Stimulated activated CD8-positive, alpha-beta memory T cell treated with anti-CD3 and anti-CD28 coated beads, Interleukin-15, amount 100 ng/mL, for 48 hours (primary cell): ENCODE results near the gene NGB.
"Not testable (repeated sequence)": the region's sequence is repeated elsewhere in the genome, so short reads cannot be mapped to it uniquely, and the experiment has no call there.

Source experiments
- DNase-seq, 2 donors: peaks; one replicate each; pipeline ENCODE4 v3.0.0-alpha.2; 2020; ENCODE audit warnings: low read depth in 2 of 2

The NGB gene, protein sequence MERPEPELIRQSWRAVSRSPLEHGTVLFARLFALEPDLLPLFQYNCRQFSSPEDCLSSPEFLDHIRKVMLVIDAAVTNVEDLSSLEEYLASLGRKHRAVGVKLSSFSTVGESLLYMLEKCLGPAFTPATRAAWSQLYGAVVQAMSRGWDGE

DNA sequence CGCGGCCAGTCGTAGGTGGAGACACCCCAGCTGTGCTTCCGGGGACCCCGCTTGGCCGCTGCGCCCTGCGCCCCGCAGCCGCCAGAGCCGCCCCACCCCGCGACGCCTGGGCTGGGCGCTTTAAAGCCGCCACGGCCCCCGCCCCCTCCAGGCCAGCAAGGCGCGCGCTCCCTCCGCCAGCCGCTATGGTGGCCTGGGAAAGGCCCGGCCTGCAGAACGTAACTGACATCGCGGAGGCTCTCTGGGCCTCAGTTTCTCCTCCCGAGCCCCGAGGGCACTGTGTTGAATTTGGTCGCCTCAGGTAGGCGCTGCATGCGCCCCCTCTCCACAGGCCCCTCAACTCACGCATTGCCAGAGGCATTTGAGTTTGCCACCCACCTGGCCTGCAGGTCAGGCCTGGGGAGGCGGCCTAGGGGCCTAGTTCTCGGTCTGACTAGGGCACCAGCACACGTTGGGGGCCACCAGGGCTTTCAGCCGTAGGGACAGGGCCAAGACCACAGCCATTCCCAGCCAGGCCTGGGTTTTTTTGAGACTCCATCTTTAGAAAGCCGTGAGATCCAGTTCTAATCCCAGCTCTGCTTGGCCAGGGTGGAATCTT is at the start of gene NGB:
NGB (minus strand) TSS at position 94 of the 598 bp plus-strand sequence. CDS start 269 bp downstream, outside the sequence.
- no peak for DNase-seq

DNA sequence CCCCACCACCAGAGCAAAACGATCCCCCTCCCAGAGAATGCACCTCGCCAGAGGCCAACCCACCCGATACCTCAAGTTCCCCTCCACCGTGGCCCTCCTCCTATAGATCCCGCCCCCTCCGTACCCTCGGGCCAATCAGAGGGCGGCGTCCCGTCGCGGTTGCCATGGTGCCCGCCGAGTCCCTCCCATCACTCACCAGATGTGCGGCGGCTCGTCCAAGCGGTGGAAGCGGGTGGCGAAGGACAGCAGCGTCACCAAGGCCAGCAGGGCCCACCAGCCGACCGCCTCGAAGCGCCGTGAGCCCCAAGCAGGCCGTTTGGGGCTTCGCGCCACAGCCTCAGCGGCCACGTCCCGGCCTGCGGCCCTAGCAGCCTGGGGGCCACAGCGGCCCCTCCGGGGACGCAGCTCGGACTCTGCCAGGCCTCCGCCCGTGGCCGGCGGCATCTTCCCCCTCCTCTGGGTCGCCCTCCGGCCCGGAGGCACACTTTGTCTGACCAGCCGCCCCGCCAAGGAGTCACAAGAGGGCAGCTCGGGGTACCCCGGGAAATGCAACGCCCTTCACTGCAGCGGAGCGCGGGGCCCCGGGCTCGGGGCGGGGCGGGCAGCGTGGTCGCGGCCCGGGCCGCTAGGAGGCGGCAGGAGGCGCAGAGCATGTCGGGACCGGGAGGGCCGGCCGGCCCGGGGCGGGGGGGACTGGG is 49.4 kb upstream of the NGB start, which contains the start of gene POMT2:
POMT2 (minus strand) TSS at position 646 of the 698 bp plus-strand sequence; CDS start at position 444, 202 bp downstream.
- peak; percentile 87 to 89 for DNase-seq

DNA sequence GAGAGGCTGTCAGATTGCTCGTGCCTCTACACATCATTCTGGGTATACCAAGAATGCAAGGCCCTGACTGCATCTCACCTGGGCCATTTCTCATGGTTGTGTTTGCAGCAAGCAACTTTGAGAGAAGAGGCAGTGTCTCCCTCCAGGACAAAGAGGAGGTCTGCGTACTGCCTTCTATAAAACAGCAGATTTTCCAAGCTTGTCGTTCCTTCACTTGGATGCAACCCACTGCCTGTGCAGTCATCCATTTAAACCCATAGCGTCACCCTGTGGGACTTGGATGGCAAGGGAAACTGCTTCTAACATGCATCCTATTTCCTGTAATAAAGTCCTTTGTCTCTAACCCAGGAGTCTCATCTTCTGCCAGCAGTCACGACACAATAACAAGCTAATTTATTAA is 48.4 kb upstream of the NGB start:
- no peak for DNase-seq

DNA sequence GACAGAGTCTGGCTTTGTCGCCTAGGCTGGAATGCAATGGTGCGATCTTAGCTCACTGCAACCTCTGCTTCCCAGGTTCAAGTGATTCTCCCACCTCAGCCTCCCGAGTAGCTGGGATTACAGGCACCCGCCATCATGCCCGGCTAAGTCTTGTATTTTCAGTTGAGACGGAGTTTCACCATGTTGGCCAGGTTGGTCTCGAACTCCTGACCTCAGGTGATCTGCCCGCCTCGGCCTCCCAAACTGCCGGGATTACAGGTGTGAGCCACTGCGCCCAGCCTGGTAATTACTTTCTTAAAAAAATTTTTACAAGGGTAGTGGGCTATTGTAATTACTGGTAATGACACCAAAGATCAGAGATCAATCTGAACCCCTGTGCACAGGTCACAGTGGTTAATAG is 47.8 kb upstream of the NGB start:
- DNase-seq: not testable (repeated sequence)

DNA sequence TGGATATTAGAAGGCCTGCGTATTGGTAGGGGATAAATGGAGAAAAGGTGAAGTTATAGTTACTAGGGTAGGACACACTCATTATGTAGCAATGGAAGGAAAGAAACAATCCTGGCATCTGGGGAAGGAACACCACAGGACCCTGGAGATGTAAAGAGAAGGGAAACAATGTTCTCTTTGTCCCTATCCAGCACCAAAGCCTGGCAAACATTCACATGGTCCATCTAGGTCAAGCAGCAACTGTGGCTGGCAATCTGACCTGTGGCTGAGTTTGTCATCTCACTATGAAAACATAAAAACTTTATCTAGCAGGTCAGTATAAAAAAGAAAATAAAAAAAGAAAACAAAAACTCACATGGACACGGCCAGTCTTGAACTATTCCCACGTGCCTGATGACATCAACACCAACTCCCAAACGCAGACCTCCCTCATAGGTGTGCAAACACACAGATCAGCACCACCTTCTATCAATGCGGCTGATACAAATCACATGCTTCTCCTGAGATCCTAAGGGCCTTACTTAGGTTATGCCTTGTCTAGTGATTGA is 47.1 kb upstream of the NGB start:
- DNase-seq: no peak

DNA sequence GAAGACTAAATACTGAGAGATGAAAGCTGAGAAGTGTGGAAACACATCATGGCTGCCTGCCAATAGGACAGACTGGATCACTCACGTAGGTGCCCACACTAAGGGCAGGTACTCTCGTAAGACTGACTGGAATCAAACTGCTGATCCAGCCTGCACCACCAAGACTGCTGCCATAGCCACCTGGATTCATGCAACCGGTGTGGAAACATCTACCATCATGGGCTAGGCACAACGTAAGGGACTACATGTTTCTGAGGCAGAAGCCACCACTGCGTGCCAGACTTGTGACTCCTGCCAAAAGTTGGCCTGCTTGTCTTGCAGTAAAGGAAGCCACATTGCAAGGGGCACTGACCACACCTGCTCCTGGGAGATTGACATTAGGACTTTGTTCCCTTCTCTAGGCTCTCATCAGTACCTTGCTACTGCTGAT is 45.9 kb upstream of the NGB start:
- DNase-seq: no peak

DNA sequence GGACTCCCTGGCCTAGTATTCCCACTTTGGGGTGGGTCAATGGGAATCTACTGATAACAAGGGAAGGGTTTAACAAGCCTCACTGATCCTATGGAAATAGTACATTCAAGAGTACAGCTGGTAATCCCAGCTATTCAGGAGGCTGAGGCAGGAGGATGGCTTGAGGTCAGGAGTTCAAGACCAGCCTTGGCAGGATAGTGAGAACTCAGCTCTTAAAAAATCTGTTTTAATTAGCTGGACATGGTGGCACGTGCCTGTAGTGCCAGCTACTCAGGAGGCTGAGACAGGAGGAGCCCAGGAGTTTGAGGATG is 45.1 kb upstream of the NGB start:
- no peak for DNase-seq

DNA sequence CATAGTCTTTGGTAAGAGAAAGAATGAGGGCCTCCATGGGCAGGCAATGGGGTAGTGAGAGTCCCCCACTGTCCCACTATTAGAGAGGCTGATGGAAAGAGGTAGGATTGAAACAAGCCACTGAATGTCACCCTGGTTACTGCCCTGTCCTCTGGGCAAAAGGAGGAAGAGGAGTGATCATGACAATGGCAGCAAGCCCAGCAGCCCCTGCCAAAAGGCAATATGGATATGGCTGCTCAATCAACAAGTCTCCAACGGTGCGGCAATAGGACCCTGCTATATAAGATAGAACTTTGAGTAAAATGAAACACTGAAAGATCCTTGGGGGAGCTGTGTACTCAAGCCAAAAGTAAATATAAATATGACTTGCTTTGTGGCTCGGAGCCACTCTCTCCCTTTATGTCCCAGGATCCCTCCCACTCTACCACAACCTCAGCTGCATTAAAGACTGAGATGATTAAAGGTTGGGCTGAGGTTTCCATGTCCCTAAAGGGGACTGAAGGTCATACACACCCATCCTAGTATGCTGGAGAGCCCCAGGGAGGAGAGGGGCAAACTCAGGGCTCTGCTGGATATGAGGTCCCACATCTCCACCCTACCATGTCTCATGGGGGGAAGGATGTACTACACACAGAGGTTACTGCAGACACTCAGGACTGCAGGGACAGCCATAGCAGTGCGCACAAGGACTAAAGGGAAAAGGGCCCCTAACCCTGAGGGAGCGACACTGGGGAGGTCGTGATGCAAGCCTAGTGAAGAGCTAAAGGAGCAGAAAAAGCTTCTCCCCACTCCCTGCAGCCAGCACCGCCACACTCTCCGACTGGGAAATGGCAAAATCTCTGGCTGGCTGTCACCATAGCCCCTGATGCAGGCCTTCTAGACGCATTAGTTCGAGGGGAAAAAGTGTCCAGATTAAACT is 43.8 kb upstream of the NGB start:
- no peak for DNase-seq

DNA sequence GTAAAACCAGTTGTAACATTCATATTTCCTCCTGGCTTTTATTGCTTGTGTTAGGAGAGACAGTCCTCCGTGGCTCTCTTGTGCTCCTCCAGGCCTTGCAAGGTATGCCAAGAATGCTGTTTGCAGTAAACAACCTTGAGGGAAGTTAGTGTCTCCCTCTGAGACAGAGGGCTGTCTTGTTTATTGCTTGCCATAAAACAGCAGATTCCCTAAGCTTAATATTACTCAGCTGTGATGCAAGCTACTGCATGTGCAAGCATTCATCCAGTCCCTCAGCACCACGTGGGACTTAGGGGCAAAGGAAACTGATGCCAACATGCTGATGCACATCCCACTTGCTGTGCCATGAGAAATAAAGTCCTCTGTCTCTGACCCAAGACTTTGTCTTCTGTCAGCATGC is 43.0 kb upstream of the NGB start:
- DNase-seq: no peak

DNA sequence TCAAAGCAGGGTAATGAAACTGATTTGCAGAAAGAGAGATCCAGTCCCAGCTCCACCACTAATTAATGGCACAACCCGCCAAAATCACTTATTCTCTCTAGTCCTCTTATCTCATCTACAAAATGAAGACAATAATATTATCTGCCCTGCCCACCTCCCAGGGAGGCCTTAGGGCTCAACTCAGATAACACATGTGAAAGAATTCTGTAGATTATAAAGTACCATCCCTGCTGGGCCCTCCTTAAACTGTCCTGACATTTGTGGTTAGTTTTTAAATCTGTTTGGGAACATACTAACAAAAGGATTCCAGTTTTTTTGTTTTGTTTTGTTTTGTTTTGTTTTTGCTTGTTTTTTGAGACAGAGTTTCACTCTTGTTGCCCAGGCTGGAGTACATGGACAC is 42.4 kb upstream of the NGB start:
- DNase-seq: no peak

DNA sequence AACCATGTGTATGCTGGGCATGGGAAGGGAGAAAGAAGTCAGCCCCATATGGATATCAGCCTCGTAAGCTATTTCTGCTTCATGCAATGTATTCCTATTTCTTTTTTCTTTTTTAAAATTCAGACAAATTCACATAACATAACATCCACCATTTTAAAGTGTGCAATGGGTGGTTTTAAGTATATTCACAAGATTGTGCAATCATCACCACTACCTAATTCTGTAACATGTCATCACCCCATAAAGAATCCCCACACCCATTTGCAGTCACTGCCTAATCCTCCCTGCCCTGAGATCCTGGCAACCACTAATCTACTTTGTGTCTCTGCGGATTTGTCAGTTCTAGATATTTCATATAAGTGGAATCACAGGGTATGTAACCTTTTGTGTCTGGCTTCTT is 40.2 kb upstream of the NGB start:
- DNase-seq: no peak

DNA sequence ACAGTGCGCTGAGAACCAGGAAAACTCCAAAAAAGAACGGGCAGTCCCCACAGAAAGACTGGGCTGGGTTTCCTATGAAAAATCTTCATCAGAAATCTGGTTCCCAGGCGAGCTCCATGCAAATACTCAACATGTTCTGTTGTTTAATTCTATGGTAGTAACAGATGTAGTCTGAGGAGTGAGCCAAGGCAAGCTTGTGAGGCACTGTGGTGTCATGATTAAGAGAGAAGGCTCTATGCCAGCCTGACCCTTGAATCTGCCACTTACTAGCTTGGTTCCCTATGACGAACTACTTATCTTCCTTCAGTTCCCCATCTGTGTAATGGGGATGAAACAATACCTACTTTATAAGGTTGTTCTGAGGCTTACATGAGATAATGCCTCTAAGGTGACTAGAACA is 39.0 kb upstream of the NGB start:
- no peak for DNase-seq

DNA sequence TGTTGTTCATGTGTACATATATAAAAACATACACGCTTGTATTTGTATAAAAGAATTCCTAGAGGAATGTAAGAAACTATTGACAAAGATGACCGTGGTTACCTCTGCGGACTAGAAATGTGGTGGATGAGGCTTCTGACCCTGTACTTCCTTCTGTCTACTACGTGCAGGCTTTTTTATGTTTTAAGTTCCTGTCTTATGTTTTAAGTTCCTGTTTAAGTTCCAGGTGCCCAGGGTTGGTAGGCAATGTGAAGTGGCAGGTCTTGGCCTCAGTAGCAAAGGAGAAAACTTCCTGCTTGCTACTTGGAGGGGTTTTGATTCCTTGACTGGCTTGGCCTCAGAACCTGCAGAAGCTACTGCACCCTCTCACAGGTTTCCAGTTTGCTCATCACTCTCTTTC is 38.1 kb upstream of the NGB start:
- DNase-seq: no peak

DNA sequence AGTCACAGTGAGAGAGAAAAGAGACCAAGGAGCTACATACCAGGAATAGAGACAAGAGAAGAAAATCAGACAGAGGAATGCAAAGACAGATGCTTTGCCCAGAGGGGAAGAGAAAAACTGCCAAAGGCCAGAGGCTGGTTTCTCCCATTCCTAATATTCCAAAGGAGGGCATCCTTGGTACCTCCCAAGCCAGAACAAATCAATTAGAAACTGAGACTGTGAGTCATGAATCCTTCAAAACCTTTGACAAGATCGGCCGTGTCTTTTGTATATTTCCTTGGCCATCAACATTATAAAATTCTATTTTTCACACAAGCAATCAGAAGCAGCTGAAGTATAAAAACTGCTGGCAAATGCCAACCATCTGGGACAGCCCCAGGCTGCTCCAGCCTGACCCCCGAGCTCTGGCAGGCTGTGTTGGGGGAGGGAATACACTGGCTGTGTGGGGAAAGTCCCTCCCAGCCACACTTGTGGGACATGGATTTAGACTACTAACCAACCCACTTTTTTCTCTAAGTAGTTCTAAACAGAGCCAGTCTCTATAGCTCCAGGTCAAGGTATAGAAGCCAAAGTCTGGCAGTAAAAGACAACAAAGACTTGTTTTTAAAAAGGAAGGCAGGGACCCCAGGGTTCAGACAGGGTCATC is 36.0 kb upstream of the NGB start:
- DNase-seq: no peak

DNA sequence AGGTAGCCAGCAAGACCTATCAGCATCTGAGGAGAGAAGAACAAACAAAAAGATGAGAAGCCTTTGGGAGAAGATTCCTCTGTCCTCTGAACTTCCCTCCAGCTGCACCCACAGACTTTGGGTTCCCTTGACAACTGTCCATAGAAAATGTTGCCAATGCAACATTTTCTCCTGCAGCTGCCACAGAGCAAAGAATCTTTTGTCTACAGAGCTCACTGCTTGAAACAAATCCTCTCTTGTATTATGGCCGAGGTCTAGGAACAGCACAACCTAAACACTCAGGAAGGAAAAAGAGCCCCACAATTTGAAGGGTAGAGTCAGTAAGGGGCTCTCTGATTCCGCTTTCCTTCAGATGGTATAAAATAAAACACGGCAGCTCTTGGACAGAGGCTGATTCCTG is 35.4 kb upstream of the NGB start:
- DNase-seq: no peak

DNA sequence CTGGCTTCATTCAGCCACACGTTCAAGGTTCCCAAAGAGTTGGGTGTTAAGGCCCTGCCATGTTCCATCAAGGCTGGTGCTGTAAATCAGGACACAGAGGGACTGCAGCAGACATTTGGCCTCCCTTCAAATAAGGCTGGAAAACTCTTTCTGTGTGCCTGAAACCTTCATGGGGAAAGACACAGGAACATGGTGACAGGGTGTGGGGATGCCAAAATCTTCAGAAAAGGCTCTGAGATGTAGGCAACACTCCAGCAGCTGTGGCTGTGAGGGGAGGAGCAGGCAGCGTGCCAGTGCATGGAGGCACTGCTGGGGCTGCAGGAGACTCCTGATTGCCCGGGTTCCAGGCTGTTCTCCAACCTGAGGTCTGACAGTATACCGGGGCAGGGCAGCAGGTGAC is 34.7 kb upstream of the NGB start:
- DNase-seq: no peak

DNA sequence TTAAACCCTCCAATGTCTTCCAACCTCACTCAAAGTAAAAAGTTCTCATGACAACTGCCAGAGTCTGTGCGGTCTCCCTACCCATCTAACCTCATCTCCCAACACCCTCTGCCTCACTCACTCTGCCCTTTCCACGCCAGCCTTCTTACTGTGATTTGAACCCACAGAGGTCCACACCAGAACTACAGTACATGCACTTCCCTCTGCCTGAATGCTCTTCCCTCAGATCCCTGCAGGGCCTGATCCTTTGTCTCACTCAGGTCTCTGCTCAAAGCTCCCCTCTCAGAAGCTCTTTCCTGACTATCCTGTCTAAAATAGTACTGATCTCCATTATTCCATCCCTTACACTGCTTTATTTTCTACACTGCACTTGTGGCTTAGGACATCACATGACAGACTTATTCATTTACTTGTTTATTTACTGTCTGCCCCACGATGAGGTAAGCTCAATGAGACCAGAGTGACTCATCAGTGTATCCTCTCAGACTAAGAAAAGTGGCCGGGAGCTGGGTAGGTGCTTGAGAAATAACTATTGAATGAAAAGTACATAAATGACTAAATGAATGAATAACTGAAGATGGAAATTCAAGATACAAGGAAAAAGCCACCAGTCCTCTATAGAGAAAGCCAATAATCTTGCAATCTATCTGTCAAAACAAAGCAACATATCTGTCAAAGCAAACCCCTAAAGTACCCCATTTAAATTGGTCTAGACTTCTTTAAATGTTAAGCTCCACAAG is 32.6 kb upstream of the NGB start:
- DNase-seq: peak; percentile 27 to 34

DNA sequence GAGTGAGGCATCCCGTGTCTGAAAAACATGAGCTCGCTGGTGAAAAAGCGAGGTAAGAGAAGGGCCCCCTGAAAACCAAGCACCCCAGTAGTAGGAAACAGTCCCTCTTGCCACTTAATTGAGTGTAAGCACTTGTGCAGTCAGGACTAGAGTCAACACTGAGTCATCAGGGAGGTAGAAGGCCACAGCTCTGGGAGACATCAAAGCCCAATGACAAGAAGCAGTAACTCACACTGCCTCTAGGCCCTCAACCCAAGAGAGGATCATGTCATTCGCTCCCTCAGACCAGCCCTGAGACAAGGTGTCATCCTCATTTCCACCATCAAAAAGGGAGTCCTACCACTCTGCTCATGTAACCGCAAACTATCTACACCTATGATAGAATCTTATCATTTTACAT is 31.9 kb upstream of the NGB start:
- peak; percentile 49 to 61 for DNase-seq

DNA sequence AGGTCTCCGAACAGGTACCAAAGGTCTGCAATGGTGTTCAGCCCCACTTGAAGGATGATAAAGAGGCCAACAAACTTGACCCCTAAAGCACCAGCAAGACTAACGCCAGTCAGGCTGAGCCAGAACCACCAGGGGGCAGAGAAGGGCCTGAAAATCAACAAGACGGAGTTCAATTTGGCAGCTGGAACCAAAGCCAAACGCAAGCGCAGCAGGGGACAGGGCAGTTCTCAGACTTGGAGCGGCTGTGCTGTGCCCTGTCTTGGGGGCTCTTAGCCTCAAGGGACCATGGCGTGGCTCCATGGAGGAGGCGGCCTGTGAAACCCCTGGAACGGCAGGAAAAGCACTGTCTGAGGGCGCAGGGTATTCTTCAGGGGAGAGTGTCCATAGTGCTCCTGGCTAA is 30.1 kb upstream of the NGB start:
- peak; percentile 38 to 46 for DNase-seq

DNA sequence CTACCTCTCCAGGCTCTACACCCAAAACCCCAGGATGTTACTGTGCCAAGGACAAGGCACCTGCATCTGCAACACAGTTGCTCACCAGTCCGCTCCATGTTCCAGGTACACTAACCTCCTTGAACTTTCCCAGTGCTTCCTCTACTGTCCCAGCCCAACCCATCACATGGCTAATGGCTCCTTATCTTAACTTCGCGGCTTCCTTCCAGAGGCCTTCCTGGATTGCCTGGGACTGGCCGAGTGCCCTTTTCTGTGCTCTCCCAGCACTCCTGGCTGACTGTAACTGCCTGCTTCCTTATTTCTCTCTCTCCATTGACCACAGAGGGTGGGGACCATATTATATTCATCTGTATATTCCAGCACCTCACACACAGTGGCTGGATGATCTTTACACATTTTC is 28.8 kb upstream of the NGB start:
- DNase-seq: no peak

DNA sequence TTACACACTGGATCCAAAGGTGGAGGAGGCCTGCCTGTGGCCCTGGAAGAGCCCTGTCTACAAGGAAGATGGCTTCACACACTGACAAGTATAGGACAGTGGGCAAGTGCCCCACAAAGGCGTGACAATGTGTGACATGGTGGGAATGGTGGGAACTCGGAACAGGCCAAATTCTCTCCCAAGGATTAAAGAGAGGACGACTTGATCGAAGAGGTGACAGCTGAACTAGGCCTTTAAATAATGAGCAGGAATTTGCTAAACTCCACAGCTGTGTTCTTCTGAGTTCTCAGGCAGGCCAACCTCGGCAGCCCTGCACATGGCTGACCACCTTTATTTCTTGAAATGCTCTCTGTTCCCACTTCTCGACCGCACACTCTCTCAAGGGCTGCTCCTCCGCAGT is 25.9 kb upstream of the NGB start:
- DNase-seq: no peak
